Activated CD4-positive, alpha-beta T cell treated with anti-CD3 and anti-CD28 coated beads, Interleukin-2, amount 50 U/mL, for 16 hours (primary cell): ENCODE measurements around the gene RRBP1.
"Not testable (repeated sequence)": the region's sequence is repeated elsewhere in the genome, so short reads cannot be mapped to it uniquely, and the experiment has no call there.

Experiments
- DNase-seq: peaks from one replicate; pipeline ENCODE4 v3.0.0-alpha.2; 2020

The RRBP1 gene

DNA sequence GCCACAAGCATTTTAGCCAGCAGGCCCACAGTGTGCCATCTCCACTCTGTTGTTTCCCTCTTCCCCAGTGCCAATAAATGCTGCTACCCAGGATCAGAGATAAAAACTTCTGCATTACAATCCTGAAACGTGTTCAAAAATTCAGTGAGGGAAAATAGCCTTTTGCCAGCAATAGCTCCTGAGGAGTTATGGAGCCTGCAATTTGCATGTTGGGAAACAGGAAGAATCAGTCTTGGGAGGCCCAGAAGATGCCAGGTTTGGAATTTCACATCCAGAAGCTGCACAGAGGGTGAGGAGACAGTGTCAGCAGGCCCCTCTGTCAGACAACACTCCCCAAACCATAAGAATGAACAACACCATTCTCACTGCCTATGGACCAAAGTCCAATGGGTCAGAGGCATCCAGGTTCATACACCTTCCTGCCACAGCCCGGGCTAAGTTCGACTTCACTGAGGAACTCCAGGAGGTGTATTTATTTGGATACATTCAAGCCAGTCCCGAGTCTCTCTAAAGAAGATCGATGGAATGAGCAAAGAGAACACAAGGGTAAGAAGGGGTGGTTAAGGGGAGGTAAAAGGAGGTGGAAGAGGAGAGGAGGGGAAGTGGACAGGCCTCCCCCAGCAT is 20.8 kb downstream of the RRBP1 start:
- no peak for DNase-seq

DNA sequence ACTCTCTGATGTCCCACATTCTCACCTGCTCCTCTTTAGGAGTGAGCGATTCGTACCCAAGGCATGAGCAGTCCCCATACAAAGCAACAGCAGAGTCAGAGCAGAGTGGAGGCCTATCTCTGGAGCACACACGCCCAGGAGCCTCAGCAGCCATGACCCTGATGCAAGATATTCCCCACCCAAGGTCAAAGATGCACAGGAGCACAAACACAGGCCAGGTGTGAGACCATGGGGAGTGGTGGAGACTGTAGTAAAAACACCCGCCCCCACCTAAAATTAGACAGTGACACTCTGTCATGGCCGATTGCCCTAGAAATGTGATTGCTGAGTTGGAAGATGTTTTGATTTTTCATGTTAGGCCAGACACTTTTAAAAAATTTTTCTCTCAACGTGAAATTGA is 21.4 kb downstream of the RRBP1 start:
- DNase-seq, result no peak

DNA sequence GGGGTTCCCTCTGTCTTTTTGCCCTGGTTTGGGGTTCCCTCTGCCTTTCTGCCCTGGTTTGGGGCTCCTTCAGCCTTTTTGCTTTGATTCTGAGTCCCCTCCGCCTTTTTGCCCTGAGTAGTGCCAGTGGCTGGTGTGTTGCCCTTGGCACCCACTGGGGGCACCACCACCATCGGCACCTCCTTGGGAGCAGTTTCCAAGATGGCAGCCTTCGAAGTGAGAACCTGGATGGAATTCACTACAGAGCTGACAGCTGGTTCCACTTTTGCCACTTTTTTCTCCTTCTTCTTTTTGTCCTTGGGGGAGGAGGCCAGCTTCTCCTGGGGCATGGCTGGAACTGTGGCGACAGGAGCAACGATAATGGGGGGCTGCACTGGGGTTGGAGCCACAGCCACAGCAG is 22.2 kb downstream of the RRBP1 start:
- DNase-seq, result no peak

DNA sequence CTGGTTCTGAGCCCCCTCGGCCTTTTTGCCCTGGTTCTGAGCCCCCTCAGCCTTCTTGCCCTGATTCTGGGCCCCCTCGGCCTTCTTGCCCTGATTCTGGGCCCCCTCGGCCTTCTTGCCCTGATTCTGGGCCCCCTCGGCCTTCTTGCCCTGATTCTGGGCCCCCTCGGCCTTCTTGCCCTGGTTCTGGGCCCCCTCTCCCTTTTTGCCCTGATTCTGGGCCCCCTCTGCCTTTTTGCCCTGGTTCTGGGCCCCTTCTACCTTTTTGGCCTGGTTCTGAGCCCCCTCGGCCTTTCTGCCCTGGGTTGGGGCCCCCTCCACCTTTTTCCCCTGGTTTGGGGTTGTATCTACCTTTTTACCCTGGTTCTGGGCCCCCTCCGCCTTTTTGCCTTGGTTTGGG is 22.7 kb downstream of the RRBP1 start:
- DNase-seq, result not testable (repeated sequence)

DNA sequence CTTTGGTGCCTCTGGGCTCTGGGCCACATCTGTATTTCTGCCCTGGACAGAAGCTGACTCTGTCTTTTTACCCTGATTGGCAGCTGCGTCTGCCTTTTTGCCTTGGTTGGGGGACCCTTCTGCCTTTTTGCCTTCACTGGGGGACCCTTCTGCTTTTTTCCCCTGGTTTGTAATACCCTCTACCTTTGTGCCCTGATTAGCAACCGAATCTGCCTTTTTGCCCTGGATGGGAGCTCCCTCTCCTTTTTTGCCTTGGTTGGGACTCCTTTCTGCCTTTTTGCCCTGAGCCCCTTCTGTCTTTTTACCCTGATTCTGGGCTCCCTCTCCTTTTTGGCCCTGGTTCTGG is 23.4 kb downstream of the RRBP1 start:
- no peak for DNase-seq

DNA sequence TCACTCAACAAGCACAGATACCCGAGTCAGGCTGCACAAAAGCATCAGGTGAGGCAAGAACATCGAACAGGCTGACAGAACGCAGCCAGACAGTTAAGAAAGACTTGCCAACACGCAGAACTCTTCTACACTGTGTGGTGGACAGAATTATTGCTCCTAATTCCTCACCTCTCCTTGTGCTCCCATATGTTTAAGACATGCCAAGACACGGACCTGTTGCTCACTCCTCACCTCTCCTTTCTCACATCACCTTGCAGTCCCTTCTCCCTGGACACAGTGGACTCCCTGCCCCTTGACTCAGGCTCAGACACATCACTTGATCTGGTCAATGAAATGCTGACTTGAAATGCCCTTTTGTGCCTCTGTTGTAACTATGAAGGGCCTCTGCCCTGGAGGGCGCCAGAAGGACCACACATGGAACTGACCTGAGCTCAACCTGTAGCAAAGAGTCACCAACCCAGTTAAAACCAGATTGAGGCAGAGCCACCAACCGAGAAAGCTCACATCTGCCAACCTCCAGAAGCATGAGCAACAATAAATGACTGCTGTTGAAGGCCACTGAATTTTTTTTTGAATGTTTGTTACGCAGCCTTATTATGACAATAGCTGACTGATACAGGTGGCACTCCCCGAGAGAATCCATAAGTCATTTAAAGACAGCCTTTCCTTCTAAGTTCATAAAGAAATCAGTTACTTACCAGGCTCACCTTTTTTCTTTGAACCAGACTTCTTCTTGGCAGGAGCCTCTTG is 24.0 kb downstream of the RRBP1 start:
- DNase-seq, result no peak

DNA sequence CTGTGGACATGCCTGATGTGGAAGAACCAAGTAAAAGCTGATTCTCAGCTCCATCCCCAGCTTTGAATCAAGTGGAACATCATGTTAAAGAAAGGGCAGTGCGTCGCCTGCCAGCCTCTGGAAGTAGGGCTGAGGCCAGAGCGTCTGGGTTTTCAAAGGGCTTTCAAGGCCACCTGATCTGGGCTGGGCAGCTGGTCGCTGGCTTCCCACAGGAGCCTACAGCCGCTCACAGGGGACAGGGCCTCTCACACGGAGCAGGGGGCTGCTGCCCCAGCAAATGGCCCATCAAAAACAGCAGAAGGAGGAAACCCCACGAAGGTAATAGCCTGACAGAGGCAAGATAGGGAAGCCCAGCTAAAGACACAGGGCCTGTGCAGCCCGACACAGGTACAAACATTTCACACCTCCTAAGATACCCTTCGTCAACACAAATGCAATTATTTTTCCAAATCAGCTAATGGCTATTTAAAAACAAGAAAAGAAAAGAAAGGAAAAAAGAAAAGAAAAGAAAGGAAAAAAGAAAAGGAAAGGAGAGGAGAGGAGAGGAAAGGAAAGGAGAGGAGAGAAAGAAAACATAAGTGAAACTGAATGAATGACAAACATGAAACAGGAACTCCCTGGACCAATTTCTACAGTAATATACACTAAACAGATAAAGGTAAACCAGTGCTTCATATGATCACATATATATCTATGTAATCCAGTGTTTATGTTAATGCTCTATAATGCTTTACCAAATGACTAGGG is 24.8 kb downstream of the RRBP1 start:
- DNase-seq, result no peak

DNA sequence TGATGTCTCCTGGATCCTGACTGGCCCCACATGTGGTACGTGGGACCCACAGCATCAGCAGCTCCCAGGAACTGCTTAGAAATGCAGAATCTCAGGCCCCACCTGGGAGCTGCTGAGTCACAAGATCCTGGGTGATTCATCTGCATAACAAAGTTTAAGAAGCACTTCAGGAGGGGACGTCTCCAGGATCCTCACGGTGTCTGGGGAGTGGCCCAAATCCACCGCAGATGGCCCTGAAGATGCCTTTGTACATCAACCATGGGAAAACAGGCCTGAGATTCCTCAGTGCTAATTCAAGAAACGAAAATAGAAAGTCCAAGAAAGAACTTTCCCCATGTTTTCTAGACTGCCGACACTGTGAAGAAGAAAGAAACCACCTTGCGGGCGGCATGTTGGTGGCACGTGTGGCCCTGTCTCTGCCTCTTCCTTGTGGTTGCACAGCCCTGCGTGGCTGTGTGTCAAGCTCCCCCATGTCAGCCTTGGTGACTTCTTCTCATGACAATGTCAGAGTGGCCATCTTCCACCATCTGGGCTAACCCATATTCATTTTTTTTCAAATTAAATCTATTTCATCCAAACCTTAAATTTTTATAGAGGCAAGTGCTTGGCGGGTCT is 26.1 kb downstream of the RRBP1 start:
- DNase-seq, result no peak

DNA sequence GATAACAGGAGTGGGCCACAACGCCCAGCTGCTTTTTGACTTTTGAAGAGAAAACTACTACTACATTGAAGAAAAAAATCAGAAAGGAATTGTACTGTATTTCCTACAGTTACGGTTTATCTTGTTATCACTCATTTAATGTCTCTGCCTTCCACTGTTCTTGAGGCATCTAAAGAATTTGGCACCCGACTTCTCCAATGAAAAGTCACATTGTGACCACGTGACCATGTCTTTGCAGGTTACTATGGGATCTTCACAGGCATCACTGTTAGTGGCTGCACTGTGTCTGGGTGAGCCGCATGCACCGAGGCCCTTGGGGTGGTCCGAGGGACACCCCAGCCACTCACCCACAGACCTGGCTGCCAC is 26.8 kb downstream of the RRBP1 start:
- no peak for DNase-seq

DNA sequence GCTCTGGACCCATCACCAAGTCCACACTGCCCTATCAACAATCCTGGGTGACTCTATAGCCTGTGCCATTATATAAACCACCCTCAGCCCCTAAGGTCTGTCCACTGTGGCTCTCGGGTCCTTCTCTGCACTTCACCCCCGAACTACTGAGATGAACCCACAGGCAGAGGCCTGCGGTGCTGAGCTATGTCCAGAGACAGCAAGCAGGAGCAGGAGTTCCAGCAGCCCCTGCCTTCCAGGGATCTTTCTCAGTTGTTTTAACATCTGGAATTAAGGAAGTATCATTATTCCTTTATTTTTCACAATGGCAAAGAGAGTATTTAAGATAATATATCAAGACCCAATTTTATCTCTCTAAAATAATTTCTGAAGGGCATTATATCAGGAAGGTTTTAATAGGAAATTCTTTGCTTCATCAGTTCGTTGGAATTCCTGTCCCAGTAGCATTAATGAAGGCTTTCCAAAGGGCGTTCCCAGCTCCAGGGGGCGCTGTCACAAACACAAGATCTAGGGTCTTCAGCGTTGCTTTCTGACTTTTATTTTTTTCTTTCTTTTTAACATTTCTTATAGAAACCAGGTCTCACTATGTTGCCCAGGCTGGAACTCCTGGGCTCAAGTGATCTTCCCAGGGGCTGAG is 27.3 kb downstream of the RRBP1 start:
- no peak for DNase-seq

DNA sequence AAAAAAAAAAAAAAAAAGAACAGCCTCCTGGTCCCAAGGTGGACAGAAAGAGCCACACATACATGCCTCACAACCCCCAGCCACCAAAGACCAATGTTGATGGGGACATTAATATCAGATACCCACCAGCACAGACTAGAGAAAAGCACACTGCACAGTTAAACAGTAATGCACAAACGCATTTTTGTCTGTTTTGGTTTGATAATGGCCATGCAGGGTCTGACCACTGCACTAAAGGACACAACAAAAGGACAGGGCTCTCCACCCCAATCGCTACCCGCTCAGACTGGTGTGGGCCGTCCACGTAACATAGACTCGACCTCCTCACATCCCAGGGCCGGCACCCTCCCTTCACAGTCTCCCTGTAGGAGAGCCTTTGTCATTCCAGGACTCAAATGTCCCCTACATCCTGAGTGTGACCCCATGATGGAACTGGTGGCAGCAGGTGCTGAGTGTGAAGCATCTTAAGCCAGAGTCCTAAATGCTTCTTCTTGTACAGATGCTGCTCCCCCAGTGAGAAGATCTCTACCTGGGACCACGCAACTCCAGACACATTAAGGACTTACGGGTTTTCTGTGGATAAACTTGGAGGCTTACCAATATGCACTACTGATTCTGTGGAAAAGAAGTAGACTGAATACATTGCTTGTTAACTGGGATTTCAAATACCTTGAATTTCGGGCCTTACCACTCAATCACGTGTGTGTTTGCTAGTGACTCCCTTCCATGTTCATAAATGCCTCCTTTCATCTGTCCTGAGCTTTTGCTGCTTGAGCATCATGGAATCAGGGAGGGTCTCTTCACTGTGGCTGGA is 28.0 kb downstream of the RRBP1 start:
- no peak for DNase-seq

DNA sequence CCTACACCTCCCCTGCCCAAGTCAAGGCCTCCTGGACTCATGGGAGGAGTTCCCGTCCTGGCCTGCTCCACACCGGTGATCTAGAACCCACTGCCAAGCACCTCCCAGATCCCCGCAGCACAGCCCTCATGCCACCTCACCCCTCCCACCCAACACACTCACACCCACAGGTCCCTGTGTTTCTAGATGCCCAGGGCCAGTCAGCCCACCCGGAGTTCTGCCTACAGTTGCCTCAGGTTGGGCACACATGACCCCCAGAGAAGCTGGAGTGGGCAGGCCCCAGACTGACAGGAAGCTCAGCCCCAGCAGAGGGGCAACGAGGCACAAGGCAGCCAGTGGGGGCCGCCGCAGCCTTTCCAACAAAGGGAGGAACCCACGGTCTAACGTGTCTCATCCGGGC is 29.6 kb downstream of the RRBP1 start:
- no peak for DNase-seq

DNA sequence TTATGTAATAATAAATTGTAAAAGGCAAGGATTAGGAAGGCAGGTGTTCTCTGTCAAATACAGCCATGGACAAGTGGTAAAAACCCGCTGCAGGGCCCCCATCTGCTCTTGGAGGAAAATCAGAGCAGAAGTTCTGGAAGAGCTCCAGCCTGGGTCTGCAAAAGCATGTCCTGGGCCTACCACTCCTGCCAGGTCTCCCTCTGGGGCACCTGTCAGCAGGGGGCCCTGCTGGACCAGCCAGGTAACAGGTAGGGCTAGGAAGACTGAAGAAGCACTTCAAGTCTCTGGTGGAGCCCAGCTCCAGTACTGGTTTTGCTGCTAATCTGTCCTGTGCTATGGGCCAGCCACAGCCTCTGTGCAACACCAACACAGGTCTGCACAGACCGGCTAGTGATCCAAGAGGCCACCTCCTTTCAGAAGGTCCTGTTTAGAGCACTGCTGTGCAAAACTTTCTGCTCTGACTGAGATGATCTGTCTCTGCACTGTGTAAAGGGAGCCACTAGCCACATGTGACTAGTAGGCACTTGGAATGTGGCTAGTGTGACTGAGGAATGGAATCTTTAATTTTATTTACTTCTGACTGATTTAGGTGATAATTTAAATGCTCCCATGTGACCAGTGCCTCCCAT is 30.2 kb downstream of the RRBP1 start:
- DNase-seq, result no peak

DNA sequence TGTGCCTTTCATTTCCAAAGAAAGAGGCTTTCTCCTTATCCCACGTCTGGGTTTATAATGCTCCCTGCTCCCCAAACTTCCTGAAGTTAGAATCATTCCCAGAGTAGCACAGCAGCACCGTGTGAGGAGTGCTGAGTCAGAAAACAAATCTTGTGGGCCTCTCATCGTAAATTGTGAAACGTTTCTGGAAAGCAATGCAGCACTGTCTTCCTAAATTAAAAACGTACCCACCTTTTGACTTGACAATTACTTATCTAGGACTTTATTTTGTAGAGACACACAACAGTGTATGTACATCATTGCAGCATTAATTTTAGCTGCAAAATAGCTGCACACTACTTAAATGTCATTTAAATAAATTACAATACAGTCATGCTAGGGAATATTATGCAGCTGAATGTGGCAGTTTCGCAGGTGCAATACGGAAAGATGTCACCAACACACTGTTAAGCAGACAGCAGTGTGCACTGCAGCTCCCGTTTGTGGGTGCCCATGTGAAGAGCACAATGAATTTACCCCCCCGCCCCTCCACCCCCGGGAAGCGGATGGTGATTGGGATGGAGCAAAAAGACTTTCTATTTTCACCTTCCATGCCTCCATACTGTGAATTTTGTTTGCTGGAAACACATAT is 30.8 kb downstream of the RRBP1 start:
- no peak for DNase-seq

DNA sequence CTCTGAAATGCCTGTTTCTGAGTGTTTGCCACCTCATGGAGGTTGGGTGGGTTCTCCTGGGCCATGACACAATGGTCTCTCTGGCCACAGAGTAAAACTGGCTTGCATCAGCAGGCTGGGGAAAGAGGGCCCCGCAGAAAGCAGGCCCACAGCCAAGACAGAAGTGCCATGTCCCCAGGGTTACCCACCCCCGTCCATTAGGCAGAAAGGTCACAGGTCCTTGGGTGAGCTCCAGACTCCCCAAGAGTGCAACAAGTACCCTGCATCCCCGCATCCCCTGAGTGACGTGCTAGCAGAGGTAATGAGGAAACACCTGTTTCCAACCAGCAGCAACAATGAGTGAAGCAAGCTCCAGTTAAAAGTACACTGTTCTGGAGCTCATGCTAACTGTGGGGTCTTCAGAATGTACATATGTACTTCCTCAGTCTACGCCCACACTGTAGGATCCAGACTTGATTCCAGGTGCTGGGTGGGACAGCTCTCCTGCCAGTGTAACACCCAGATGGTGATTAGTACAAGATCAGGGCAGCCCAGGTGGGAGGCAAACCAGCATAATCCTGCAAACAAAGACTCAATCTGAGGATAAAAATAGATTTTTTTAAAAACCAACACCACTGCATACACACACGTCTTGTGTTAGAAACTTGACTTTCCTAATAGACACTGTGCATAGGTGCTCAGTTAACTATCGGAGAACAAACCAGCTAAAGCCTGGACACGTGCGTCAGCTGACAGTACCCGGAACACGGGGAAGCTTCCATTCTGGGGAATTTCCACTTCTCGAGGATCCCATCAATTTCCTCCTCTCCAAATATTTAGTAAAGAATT is 31.5 kb downstream of the RRBP1 start:
- no peak for DNase-seq

DNA sequence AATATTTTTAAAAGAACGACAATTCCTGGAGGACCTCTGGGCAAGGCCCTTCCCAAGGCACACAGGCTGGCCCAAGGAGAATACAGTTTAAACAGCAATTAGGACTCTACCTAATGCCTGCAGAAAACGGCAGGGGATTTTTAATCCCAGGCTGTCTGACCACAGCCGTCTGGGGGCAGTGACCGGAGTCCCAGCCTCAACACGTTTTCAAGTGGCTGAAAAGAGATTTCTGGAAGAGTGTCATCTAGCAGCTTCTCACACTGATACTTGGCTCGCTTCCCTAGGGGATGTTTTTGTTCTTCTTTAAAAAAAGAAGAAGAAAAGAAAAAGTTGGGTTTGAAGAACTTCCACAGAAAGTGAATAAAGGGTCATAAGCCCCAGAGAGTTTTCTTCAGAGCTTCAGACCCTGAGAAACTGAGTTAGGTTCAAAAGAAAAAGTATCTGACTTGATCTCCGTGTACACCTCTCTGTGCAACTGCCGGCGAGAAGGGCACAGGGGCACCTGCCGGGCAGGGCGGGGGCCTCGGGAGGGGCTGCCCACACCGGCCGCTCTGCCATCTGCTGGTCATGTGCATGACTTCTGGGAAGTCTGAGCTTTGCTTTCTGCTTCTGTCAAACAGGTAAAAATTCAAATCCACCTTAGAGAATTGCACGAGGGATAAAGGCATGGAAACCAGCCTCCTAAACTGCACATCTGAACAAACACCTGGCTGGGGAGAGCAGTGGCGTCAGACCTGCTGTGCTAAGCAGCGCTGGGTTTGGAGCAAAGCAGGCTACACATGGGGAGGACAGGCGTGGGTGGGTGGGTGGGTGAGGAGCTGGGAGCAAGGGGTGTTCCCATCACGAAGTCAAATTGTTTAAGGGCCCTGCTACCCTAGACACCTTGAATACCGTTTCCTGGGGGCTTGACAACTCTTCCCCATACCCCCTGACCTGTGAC is 33.0 kb downstream of the RRBP1 start:
- DNase-seq, result no peak

DNA sequence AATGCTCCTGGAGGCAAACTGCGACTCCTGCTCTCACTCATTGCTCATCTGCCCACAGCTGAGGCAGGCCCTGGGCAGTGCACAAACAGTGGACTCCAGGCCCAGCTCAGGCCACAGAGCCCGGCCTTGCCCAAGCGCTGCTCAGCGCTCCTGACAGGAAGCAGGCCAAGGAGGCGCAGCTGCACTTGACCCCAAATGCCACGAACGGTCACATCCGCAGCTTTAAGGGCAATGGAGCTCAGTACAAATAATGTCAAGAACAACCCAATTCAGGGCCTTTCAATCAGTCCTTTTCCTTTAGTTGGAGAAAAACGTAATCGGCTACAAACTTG is 33.8 kb downstream of the RRBP1 start:
- no peak for DNase-seq

DNA sequence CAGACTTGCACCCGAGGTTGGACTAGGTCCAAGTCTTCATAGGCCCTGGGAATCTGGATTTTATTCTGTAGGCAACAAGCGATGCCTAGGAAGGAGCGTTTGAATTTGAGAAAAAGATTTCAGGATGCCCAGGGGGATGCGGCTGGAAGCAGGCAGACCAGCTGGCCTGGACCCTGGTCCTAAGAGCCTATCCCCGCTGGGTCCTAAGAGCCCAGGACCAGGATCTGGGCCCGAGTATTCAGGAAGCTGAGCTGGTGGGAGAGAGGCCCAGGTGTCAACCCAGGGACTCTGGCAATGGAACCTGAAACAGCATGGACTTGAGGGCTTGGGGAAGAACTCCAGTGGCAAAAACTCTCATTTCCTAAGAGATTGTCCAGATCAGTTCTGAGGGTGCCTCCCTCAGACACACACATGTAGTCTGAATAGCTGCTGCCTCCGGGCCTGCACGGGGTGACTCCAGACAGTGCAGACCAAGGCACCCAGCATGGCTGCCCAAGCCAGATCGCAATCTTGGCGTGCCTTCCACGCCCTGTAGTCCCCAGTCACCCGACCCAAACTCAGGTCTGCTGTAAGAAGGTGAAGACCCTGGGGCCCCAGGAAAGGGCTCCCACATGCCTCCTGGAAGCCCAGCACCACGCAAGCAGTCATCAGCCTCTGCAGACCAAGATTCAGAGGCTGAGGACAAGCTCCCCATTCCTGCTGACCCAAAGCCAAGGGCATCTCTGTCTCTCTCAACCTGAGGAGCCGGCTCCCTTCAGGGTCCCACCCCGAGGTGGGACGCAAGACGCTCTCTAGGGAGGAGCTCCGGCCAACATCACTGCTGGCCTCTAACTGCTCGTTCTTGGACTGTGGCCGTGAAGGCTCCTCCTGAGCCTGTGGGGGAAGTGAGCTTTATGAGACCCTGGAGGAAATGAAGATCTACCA is 34.4 kb downstream of the RRBP1 start:
- DNase-seq, result no peak

DNA sequence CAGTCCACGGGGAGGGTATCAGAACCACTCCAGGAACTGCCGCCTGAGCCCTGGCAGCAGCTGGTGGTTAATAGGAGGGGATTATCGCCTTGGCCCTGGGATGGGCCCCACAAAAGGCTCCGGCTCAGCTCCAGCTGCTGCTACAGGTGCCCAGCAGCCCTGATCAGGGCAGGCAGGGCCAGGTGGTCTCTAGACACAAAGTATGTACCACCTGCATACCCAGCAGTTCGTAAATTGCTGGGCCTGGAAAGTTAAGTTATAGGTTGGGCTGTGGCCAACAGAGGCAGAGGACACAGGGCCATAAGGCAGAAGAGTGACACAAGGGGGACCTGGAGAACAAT is 35.1 kb downstream of the RRBP1 start:
- DNase-seq, result no peak
